Esophagus mucosa (tissue), 1 donor: ENCODE data around the gene FTO. TPM values are rescaled to one million over a fixed set of nuclear protein-coding genes. Genes with fewer than 3 reads are reported as not detected.

Experiments used
- ATAC-seq: fragments of 200-7000 bp; cut with Tn5 transposase; one replicate; pipeline ENCODE4 v1.9.1; 2020
- total RNA-seq: library from RNA; stranded (reverse); gene quantifications from one replicate; pipeline ENCODE4 v1.2.4, GENCODE V29; 2023
- donor health status: DM: yes; HTN: yes; CAD: no.

The FTO gene
- total RNA-seq, 1 donor from 2014 or later = 33.3 TPM

DNA sequence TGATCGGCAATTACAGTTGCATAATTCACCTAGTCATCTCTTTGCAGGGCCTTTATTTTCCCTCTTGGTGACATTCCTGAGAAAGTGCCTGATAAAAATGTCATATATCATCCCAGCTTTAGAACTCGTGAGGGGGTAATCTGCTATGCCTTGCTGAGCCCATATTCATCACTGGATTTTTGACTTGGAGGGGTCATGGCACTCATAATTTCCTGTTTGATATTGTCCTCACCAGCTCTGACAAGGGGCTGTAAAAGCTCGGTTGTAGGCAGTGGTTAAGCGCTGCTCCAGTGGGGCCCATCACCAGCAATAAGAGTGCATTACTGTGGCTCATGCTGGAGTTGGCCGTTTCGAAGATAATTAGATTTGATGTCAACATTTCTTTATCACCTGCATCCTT lies 355.4 kb downstream of the FTO start:
- ATAC-seq = no peak

- ATAC-seq = no peak
Observed at GRCh38 chr16:54060599-54061421, 356.9 kb downstream of the FTO start.

- ATAC-seq = no peak
Observed at GRCh38 chr16:54061454-54061853, 357.5 kb downstream of the FTO start.

DNA sequence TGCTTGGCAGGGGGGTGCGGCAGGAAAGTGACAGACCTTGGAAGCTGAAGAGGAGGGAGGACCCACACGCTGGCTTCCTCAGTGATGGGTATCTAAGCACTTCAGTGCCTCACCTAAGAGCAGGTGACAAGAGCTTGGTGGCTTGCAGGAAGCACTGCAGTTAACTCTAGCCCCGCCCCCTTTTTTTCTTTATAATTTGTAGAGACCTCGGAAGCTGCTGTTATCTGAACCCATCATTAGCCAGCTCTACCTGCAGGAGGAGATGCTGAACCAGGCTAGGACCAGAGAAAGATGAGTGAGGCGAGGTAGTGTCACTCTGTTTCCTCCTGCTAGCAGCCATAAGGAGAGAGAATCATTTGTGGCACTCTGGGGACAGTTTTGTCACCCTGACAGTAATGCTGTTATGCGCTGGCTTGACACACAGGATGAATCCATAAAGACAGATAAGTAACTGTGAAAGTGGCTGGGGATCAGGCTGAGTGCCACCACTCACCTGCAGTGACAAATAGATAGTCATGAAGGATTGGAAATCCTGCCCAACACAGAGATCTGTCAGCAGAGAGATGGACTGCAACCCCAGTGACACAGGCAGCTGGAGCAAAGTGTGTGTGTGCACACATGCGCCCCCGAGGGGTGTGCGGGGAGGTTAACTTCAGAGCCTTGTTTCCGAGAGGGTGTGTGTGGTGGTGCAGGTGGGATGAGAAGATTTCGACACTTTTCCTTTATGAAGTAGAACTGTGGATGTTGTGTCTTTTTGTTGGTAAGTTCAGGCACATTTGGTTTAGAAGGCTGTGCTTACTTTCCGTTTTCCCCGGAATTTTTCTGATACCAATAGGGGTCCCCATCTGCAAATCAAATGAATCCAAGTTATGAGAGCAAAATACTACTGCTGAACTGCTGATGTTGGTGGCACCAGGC lies 358.7 kb downstream of the FTO start:
- ATAC-seq = no peak

GRCh38 chr16:54063279-54063773 lies 359.4 kb downstream of the FTO start:
- no peak for ATAC-seq

GRCh38 chr16:54066451-54067105 lies 362.6 kb downstream of the FTO start:
- ATAC-seq = peak; percentile 65

DNA sequence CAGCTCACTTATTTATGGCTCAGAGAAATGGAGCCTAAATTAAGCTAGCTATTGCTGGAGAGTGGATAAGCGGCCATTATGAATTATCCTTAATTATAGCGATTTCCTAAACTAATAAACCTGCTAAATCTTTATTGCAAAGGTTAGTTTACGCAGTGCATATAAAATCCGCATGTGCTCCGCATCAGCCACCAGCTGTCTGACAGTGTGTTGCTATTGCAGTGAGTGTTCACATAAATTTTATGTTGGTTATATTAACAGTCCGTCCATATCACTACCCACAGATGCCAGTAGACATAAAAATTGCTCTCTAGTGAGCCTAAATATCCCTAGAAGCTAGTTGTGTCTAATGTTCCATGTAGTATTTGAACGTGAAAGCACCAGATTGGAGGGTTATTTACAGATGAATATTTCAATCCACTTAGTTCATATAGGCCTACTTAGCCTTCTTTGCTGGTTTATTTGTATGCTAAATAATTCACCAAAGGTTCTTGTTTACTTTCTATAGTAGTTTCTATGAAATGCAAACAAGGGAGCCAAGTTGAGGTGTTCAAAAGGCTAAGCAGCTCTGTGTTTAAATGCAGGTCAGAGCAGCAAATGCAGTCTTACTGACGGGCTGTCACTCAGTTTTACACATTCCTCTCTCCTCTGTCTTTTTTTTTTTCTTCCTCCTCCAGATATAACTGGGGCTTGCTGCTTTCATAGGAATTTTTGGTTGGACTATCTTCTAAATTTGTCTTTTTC lies 363.5 kb downstream of the FTO start:
- no peak for ATAC-seq

DNA sequence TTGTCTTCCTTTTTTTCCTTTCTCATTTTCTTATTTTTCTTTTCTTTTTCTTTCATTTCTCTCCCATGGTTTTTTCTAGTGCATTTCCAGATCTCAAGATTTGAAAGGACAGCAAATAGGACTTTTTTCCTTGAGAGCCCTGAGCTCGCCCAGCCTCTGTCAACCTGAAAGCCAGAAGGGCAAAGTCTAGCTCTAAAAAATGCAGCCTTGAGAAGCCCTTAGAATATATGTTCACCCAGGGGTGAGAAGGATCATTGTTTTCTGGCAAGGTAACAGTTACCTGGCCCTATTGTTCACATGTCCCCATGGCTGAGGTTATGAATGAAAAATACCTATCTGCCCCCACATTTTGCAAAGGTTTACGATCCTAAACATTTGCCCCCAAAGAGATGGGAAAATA lies 364.3 kb downstream of the FTO start:
- ATAC-seq = no peak

- no peak for ATAC-seq
Observed at GRCh38 chr16:54069601-54070239, 365.8 kb downstream of the FTO start.

GRCh38 chr16:54070789-54071343 lies 366.9 kb downstream of the FTO start:
- ATAC-seq = no peak

- ATAC-seq = no peak
Observed at GRCh38 chr16:54071514-54071913, 367.6 kb downstream of the FTO start.

GRCh38 chr16:54072237-54072636 lies 368.3 kb downstream of the FTO start:
- no peak for ATAC-seq

- no peak for ATAC-seq
Observed at GRCh38 chr16:54073356-54073755, 369.4 kb downstream of the FTO start.

DNA sequence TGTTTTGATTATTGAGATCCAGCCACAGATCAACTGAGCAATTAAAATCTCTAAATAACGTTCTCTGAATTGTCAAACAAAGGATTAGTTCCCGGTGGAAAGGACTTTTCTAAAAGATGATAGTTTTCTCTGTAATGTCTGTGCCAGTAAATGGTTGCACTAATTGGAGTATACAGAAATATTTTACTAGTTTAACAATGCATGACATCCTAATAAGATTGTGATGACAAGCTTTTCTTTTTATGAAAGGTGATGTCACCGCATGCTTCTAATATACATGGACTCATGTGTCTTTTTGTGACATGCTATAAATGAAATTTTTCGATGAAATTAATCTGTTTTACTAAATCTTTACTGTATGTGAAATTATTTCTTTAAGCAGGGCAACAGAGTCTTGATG lies 371.5 kb downstream of the FTO start:
- no peak for ATAC-seq

DNA sequence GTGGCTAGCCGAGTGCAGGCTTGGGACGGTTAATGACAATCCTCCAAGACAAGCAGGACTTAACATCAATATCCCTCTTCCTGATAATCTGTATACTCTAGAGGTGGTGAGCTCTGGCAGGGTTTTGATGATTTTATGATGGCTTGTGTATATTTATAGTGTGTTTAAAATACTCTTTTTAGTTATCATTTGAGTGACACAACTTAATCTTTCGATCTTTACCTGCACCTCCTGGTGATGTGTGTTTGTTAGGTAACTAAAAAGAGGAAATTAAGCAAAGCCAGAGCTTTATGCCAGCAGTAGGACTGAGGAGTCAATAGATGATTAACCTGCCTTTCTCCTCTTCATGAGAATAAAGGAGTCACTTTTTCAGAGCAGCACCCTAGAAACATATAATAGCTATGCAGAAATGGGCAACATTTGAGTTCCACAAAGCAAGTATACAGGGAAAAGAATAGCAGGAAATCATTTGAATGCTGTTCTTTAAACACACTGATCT lies 372.1 kb downstream of the FTO start:
- no peak for ATAC-seq

GRCh38 chr16:54077050-54077821 lies 373.3 kb downstream of the FTO start:
- ATAC-seq = peak; percentile 61

DNA sequence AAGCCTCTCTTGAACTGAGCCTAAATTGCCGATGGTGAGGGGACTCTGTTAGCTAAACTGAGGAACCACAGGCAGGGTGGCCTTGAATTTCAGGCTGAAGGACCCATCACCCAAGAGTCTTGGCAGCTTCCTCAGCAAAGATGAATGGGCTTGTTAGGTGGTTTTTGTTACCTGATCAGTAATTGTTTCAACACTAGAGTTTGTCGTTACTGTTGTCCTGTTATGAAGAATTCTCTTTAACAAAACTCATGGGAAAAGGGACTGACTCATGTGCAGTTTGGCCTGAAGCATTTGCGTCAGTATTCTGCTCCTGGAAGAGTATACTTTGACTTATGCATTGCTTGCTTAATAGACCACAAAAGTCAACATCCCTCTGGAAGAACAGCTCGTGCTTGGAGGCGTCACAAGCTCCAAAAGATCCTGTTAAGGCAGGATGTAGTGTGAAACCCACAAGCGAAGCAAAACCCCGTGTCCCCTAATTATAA lies 376.6 kb downstream of the FTO start:
- ATAC-seq = peak; percentile 87

DNA sequence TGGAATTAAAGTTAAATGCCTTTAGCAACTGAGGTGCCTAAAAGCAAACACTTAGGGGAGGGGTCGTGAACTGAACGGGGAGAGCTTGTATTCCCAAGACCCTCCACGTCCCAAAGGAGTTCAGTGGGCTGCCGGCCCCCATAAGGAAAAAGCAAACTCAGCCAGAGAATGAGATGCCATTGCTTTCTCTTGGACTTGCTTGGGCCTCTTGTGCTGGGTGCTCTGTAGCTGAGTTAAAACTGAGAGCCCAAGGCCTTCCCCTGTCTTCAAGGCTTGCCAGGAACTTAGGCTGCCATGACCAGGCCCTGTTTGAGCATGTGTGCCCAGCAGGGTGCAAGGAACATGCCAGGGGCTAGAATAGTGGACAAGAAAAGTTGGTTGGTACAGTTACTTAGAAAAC lies 382.8 kb downstream of the FTO start:
- no peak for ATAC-seq

- ATAC-seq = no peak
Observed at GRCh38 chr16:54090602-54091001, 386.6 kb downstream of the FTO start.

DNA sequence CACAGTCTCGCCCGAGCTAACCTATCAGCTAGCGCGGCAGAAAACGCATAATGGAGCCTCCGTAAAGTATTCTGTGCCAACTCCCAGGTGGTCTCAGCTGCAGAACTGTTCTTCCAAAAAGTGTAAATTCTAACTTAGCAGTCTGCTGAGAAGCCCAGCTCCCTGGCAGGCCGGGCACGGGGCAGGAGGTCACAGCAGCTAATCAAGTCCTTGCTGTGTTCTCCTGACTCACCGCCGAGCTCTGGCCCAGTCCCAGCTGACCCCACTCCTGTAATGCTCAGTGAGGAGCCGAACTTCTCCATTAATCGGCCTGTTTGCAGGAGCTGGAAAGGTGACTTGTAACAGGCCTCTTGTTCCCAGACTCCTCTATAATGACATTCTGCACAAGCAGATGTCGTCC lies 389.3 kb downstream of the FTO start:
- no peak for ATAC-seq
